ENCODE results near the gene XYLT1.

Gene XYLT1

GRCh38 chr16:17229131-17229530 is 241.6 kb downstream of the XYLT1 start:
- no peak overlapping the region for H3K4me3 ChIP-seq (ENCODE audit: low read depth, low read length)
- no peaks in the 10 kb centered on the region for H3K36me3 ChIP-seq (ENCODE audit: insufficient read depth, low read length)
- H3K4me1 ChIP-seq (ENCODE audit: control insufficient read depth, insufficient read depth, low read length, unreplicated experiment), result peaks cover 19% of the 10 kb centered on the region
- no peaks in the 10 kb centered on the region for H3K27me3 ChIP-seq (ENCODE audit: insufficient read depth, low read length)
- no peak overlapping the region for H3K27ac ChIP-seq (ENCODE audit: low read depth, low read length)
- peaks cover under 1% of the 10 kb centered on the region for H3K79me2 ChIP-seq (ENCODE audit: control insufficient read depth, insufficient read depth, low read length, unreplicated experiment)
- H2AFZ ChIP-seq (ENCODE audit: low read length, unreplicated experiment), result no peak overlapping the region

GRCh38 chr16:17228708-17229055 is 242.1 kb downstream of the XYLT1 start:
- no peaks in the 10 kb centered on the region for H3K36me3 ChIP-seq (ENCODE audit: insufficient read depth, low read length)
- no peak overlapping the region for H3K27ac ChIP-seq (ENCODE audit: low read depth, low read length)
- H3K4me1 ChIP-seq (ENCODE audit: control insufficient read depth, insufficient read depth, low read length, unreplicated experiment), result peaks cover 19% of the 10 kb centered on the region
- H3K27me3 ChIP-seq (ENCODE audit: insufficient read depth, low read length), result no peaks in the 10 kb centered on the region
- no peak overlapping the region for H2AFZ ChIP-seq (ENCODE audit: low read length, unreplicated experiment)
- no peak overlapping the region for H3K4me3 ChIP-seq (ENCODE audit: low read depth, low read length)
- H3K79me2 ChIP-seq (ENCODE audit: control insufficient read depth, insufficient read depth, low read length, unreplicated experiment), result peaks cover 5% of the 10 kb centered on the region

DNA sequence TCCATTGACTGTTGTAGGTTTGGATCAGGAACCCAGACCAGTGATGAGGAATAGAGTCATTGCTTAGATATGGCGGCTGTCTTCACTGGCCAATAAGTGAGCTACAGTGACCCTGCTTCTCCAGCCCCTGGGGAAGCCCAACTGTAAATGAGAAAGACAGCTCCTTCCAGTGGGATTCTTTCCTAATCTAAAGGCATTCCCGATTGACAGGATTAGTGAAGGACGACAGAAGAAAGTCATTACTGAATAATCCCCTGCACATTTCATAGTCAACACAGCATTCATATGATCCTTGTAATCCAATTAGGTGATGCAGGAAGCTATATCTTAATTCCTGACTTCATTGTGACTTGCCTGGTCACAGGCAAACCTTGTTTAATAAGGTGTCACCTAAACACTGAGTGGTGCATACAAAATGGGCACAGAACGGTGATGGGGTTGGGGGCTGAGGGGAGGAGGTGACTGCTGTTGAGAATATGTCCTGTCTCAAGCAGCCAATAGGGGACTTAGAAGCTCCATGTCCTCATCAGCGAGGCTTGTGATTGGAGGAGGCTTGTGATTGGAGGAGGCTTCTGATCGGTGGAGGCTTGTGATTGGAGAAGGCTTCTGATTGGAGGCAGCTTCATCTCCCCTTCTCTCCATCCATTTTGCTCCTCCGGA is 242.6 kb downstream of the XYLT1 start:
- peaks cover 19% of the 10 kb centered on the region for H3K4me1 ChIP-seq (ENCODE audit: control insufficient read depth, insufficient read depth, low read length, unreplicated experiment)
- no peak overlapping the region for H3K27ac ChIP-seq (ENCODE audit: low read depth, low read length)
- H2AFZ ChIP-seq (ENCODE audit: low read length, unreplicated experiment), result no peak overlapping the region
- no peaks in the 10 kb centered on the region for H3K27me3 ChIP-seq (ENCODE audit: insufficient read depth, low read length)
- peaks cover 5% of the 10 kb centered on the region for H3K79me2 ChIP-seq (ENCODE audit: control insufficient read depth, insufficient read depth, low read length, unreplicated experiment)
- no peak overlapping the region for H3K4me3 ChIP-seq (ENCODE audit: low read depth, low read length)
- no peaks in the 10 kb centered on the region for H3K36me3 ChIP-seq (ENCODE audit: insufficient read depth, low read length)

DNA sequence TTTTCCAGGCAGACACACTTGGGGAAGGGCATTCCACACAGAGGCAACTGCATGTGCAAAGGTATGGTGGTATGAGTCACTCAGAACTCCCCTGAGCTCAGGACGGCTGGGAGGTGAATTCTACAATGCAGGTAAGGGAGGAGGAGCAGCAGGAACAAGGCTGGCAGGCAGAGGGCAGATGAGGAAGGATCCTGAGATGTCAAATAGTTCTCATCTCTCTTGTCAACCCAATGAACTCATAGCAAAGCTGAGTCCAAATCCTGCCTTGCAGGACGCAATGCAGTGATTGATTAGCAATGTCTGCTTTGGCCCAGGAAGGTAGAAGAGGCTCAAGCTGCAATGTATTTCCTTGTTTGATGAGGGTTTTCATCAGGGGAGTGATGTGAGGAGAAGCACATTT is 243.5 kb downstream of the XYLT1 start:
- H3K36me3 ChIP-seq (ENCODE audit: insufficient read depth, low read length), result no peaks in the 10 kb centered on the region
- H3K4me3 ChIP-seq (ENCODE audit: low read depth, low read length), result no peak overlapping the region
- peaks cover 5% of the 10 kb centered on the region for H3K79me2 ChIP-seq (ENCODE audit: control insufficient read depth, insufficient read depth, low read length, unreplicated experiment)
- H3K27ac ChIP-seq (ENCODE audit: low read depth, low read length), result no peak overlapping the region
- H2AFZ ChIP-seq (ENCODE audit: low read length, unreplicated experiment), result no peak overlapping the region
- H3K4me1 ChIP-seq (ENCODE audit: control insufficient read depth, insufficient read depth, low read length, unreplicated experiment), result peaks cover 19% of the 10 kb centered on the region
- H3K27me3 ChIP-seq (ENCODE audit: insufficient read depth, low read length), result no peaks in the 10 kb centered on the region

GRCh38 chr16:17225541-17225940 is 245.2 kb downstream of the XYLT1 start:
- Histone ChIP-seq H3K27me3 (ENCODE audit: insufficient read depth, low read length) (no peaks in the 10 kb centered on the region), H3K36me3 (ENCODE audit: insufficient read depth, low read length) (no peaks in the 10 kb centered on the region), H3K79me2 (ENCODE audit: control insufficient read depth, insufficient read depth, low read length, unreplicated experiment) (peaks cover 5% of the 10 kb centered on the region), H3K4me3 (ENCODE audit: low read depth, low read length) (no peak overlapping the region), H2AFZ (ENCODE audit: low read length, unreplicated experiment) (no peak overlapping the region), H3K27ac (ENCODE audit: low read depth, low read length) (peak overlapping the region; percentile 22; the same call in 1 of the 2 replicates), H3K4me1 (ENCODE audit: control insufficient read depth, insufficient read depth, low read length, unreplicated experiment) (peaks cover 19% of the 10 kb centered on the region)

DNA sequence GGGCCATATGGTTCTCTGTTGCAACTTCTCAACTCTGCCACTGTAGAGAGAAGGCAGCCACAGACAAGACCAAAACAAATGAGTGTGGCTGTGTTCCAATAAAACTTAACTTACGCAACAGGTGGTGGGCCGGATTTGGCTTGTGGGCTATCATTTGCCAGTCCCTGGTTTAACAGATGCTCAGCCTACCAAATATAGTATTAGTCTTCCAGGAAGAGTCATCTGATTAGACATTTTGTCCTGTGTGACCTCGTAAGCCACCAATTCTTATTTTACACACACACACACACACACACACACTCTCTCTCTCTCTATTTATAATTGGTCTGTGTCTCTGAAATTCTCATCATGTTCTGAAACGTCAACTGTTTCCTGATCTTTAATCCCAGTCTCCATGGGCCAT is 245.9 kb downstream of the XYLT1 start:
- Histone ChIP-seq H3K79me2 (ENCODE audit: control insufficient read depth, insufficient read depth, low read length, unreplicated experiment) (peaks cover 5% of the 10 kb centered on the region), H3K27ac (ENCODE audit: low read depth, low read length) (peak overlapping the region; percentile 22), H2AFZ (ENCODE audit: low read length, unreplicated experiment) (no peak overlapping the region), H3K4me1 (ENCODE audit: control insufficient read depth, insufficient read depth, low read length, unreplicated experiment) (peaks cover 19% of the 10 kb centered on the region), H3K27me3 (ENCODE audit: insufficient read depth, low read length) (no peaks in the 10 kb centered on the region), H3K36me3 (ENCODE audit: insufficient read depth, low read length) (no peaks in the 10 kb centered on the region), H3K4me3 (ENCODE audit: low read depth, low read length) (no peak overlapping the region)

GRCh38 chr16:17224350-17224749 is 246.4 kb downstream of the XYLT1 start:
- no peak overlapping the region for H3K4me3 ChIP-seq (ENCODE audit: low read depth, low read length)
- H3K36me3 ChIP-seq (ENCODE audit: insufficient read depth, low read length), result no peaks in the 10 kb centered on the region
- H3K4me1 ChIP-seq (ENCODE audit: control insufficient read depth, insufficient read depth, low read length, unreplicated experiment), result peaks cover 19% of the 10 kb centered on the region
- no peak overlapping the region for H3K27ac ChIP-seq (ENCODE audit: low read depth, low read length)
- H3K27me3 ChIP-seq (ENCODE audit: insufficient read depth, low read length), result no peaks in the 10 kb centered on the region
- H3K79me2 ChIP-seq (ENCODE audit: control insufficient read depth, insufficient read depth, low read length, unreplicated experiment), result peaks cover 5% of the 10 kb centered on the region
- H2AFZ ChIP-seq (ENCODE audit: low read length, unreplicated experiment), result no peak overlapping the region

DNA sequence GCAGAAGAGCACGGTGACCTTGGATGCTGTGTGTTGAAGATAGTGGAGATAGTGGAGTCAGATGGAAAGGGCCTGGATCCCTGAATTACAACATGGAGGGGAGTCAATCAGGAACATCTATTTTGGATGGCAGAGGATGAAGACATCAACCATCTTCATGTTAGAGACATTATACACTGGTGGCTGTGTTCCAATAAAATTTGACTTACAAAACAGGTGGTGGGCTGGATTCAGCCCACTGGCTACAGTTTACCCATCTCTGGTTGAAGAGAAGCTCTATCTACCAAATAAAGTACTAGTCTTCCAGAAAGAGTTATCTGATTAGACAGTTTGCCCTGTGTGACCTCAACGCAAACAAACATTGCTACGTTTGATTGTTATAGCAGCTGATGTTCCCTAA is 247.2 kb downstream of the XYLT1 start:
- H3K4me3 ChIP-seq (ENCODE audit: low read depth, low read length), result no peak overlapping the region
- H3K36me3 ChIP-seq (ENCODE audit: insufficient read depth, low read length), result no peaks in the 10 kb centered on the region
- H2AFZ ChIP-seq (ENCODE audit: low read length, unreplicated experiment), result no peak overlapping the region
- H3K27me3 ChIP-seq (ENCODE audit: insufficient read depth, low read length), result no peaks in the 10 kb centered on the region
- H3K27ac ChIP-seq (ENCODE audit: low read depth, low read length), result no peak overlapping the region
- H3K4me1 ChIP-seq (ENCODE audit: control insufficient read depth, insufficient read depth, low read length, unreplicated experiment), result peaks cover 19% of the 10 kb centered on the region
- peaks cover 5% of the 10 kb centered on the region for H3K79me2 ChIP-seq (ENCODE audit: control insufficient read depth, insufficient read depth, low read length, unreplicated experiment)

DNA sequence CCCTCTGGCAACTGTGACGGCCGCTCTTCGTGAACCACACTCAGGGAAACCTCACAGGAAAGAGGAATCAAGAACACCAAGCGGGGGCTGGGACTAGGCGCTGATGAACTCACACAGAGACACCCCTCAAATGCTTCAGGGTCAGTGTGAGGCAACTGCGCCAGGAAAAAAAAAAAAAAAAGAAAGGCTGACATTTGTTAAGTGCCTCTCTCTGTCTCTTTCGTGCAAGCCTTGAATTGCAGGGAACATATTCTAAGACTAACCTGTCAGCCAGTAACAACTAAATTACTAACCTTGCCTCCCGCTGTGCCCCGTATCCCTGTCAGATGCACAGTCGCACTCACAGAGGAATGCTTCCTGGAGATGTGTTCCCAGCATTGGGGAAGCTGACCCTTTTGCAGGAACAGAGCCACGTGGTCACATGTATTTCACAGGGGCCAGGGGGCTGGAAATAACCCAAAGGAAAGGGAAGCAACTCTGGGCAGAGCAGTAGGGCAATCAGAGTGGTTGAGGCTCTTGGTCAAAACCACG is 247.8 kb downstream of the XYLT1 start:
- H3K27ac ChIP-seq (ENCODE audit: low read depth, low read length), result no peak overlapping the region
- H3K4me3 ChIP-seq (ENCODE audit: low read depth, low read length), result no peak overlapping the region
- H3K27me3 ChIP-seq (ENCODE audit: insufficient read depth, low read length), result no peaks in the 10 kb centered on the region
- H3K36me3 ChIP-seq (ENCODE audit: insufficient read depth, low read length), result no peaks in the 10 kb centered on the region
- H3K4me1 ChIP-seq (ENCODE audit: control insufficient read depth, insufficient read depth, low read length, unreplicated experiment), result peaks cover 19% of the 10 kb centered on the region
- H3K79me2 ChIP-seq (ENCODE audit: control insufficient read depth, insufficient read depth, low read length, unreplicated experiment), result peaks cover 5% of the 10 kb centered on the region
- no peak overlapping the region for H2AFZ ChIP-seq (ENCODE audit: low read length, unreplicated experiment)

DNA sequence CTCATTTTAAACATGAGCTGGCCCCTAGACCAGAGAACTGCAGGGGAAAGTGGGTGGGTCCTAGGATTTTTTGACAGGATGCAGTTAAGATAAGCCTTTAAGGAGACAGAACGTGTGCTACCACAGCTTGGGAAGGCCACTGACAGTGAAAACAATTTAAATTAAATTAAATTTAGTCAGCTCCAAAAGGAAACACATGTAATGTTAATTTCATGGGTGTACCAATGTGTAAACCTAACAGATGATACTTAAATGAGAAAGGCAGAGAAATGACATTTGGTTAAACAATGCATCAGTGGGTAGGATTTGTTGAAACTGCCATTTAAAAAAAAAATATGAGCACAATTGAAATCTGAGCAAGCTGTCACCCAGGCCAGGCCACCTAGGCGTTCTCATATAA is 250.8 kb downstream of the XYLT1 start:
- H3K27ac ChIP-seq (ENCODE audit: low read depth, low read length), result no peak overlapping the region
- no peaks in the 10 kb centered on the region for H3K27me3 ChIP-seq (ENCODE audit: insufficient read depth, low read length)
- peaks cover 6% of the 10 kb centered on the region for H3K4me1 ChIP-seq (ENCODE audit: control insufficient read depth, insufficient read depth, low read length, unreplicated experiment)
- H3K79me2 ChIP-seq (ENCODE audit: control insufficient read depth, insufficient read depth, low read length, unreplicated experiment), result peaks cover 5% of the 10 kb centered on the region
- no peak overlapping the region for H3K4me3 ChIP-seq (ENCODE audit: low read depth, low read length)
- H3K36me3 ChIP-seq (ENCODE audit: insufficient read depth, low read length), result no peaks in the 10 kb centered on the region
- H2AFZ ChIP-seq (ENCODE audit: low read length, unreplicated experiment), result no peak overlapping the region

DNA sequence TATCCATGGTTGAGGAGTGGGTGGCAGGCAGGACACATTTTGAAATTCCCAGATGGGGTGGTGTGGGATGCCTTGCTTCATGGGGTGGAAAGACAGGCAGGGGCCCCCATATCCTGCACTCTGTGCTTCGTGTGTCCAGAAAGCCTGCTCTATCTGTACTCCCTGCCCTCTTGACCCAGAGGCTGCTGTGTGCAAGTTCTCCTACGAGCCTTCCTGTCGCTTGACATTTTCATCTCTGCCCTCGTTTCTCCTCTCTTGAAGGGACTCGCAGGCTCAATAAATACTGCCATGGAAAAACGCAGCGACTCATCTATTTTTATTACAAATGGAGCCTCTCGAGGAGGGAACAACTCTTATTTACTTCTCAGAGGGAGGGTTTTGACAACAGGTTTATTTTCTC is 254.8 kb downstream of the XYLT1 start:
- Histone ChIP-seq H2AFZ (ENCODE audit: low read length, unreplicated experiment) (no peak overlapping the region), H3K79me2 (ENCODE audit: control insufficient read depth, insufficient read depth, low read length, unreplicated experiment) (no peaks in the 10 kb centered on the region), H3K4me3 (ENCODE audit: low read depth, low read length) (no peak overlapping the region), H3K27me3 (ENCODE audit: insufficient read depth, low read length) (no peaks in the 10 kb centered on the region), H3K4me1 (ENCODE audit: control insufficient read depth, insufficient read depth, low read length, unreplicated experiment) (no peaks in the 10 kb centered on the region), H3K27ac (ENCODE audit: low read depth, low read length) (no peak overlapping the region), H3K36me3 (ENCODE audit: insufficient read depth, low read length) (peaks cover 3% of the 10 kb centered on the region; the same call in 1 of the 2 replicates)

All from ACC112 (cell line).